HepG2 (cell line): ENCODE results near the gene ZNF22. TPM values are rescaled to one million over a fixed set of nuclear protein-coding genes. Genes with fewer than 3 reads are reported as not detected.

Source experiments
- CBX2 ChIP-seq, 2 experiments: fragments of 200-600 bp in 1 of 2; sonication (generic); formaldehyde crosslinking in 1 of 2; IDR thresholded peaks; 2 replicates each; pipeline versions ENCODE4 v1.7.0 to v1.8.1; 2018 to 2022; ENCODE audit warnings: low read depth in 2 of 2, low read length in 1 of 2, mild to moderate bottlenecking in 1 of 2, missing genetic modification reagents in 1 of 2
- ETV5 ChIP-seq: IDR thresholded peaks from 2 replicates; pipeline ENCODE4 v1.6.1; 2018; ENCODE audit warnings: missing biosample characterization, missing genetic modification reagents, inconsistent platforms, borderline replicate concordance
- FOSL2 ChIP-seq: sonication (generic); formaldehyde crosslinking; IDR thresholded peaks from 2 replicates; pipeline ENCODE4 v1.4.0; 2020; ENCODE audit warnings: missing genetic modification reagents
- HNF4A ChIP-seq: sonication (generic); formaldehyde crosslinking; IDR thresholded peaks from 2 replicates; pipeline ENCODE4 v1.4.0; 2020; ENCODE audit warnings: missing genetic modification reagents
- HOXA3 ChIP-seq: sonication (generic); formaldehyde crosslinking; IDR thresholded peaks from 2 replicates; pipeline ENCODE4 v1.5.0; 2020; ENCODE audit warnings: missing genetic modification reagents
- HOXA5 ChIP-seq: sonication (generic); formaldehyde crosslinking; IDR thresholded peaks from 2 replicates; pipeline ENCODE4 v1.4.0; 2020; ENCODE audit warnings: missing genetic modification reagents
- KLF12 ChIP-seq: sonication (generic); formaldehyde crosslinking; IDR thresholded peaks from 2 replicates; pipeline ENCODE4 v1.4.0; 2020; ENCODE audit warnings: missing genetic modification reagents, borderline replicate concordance
- LCORL ChIP-seq, 2 experiments: fragments of 450-650 bp in 1 of 2; sonication (generic) in 1 of 2; formaldehyde crosslinking in 1 of 2; IDR thresholded peaks; 2 replicates each; pipeline versions ENCODE4 v1.5.0 to v1.6.1; 2017 to 2020; ENCODE audit warnings: antibody characterized with exemption in 1 of 2, missing genetic modification reagents in 1 of 2
- MIER2 ChIP-seq: IDR thresholded peaks from 2 replicates; pipeline ENCODE4 v1.6.1; 2016; ENCODE audit warnings: missing biosample characterization, missing genetic modification reagents
- NCOR1 ChIP-seq: fragments of 200-600 bp; sonication (generic); IDR thresholded peaks from 2 replicates; pipeline ENCODE4 v1.7.0; 2017; ENCODE audit warnings: antibody characterized with exemption, low read length, borderline replicate concordance
- PBX2 ChIP-seq: IDR thresholded peaks from 2 replicates; pipeline ENCODE4 v1.6.1; 2016; ENCODE audit warnings: control low read depth
- RFXAP ChIP-seq: sonication (generic); formaldehyde crosslinking; IDR thresholded peaks from 2 replicates; pipeline ENCODE4 v1.4.0; 2020; ENCODE audit warnings: missing genetic modification reagents, borderline replicate concordance
- SAP130 ChIP-seq: IDR thresholded peaks from 2 replicates; pipeline ENCODE4 v1.6.1; 2016; ENCODE audit warnings: low read depth
- SPEN ChIP-seq: sonication (generic); formaldehyde crosslinking; IDR thresholded peaks from 2 replicates; pipeline ENCODE4 v1.5.1; 2020; ENCODE audit warnings: low read depth, mild to moderate bottlenecking, missing genetic modification reagents
- ZBTB49 ChIP-seq: sonication (generic); formaldehyde crosslinking; IDR thresholded peaks from 2 replicates; pipeline ENCODE4 v1.4.0; 2020; ENCODE audit warnings: missing genetic modification reagents, borderline replicate concordance
- ZFY ChIP-seq: sonication (generic); formaldehyde crosslinking; IDR thresholded peaks from 2 replicates; pipeline ENCODE4 v1.4.0; 2020; ENCODE audit warnings: missing genetic modification reagents
- ZHX1 ChIP-seq: sonication (generic); formaldehyde crosslinking; IDR thresholded peaks from 2 replicates; pipeline ENCODE4 v1.8.1; 2022; ENCODE audit warnings: low read depth, mild to moderate bottlenecking, missing genetic modification reagents
- ZMYM3 ChIP-seq: sonication (generic); formaldehyde crosslinking; IDR thresholded peaks from 2 replicates; pipeline ENCODE4 v1.5.1; 2020; ENCODE audit warnings: mild to moderate bottlenecking, missing genetic modification reagents
- ZMYM4 ChIP-seq: sonication (generic); formaldehyde crosslinking; IDR thresholded peaks from 2 replicates; pipeline ENCODE4 v1.8.1; 2023; ENCODE audit warnings: mild to moderate bottlenecking, missing genetic modification reagents
- ZNF234 ChIP-seq: sonication (generic); formaldehyde crosslinking; conservative IDR thresholded peaks from 2 replicates; pipeline ENCODE4 v1.5.1; 2020; ENCODE audit warnings: mild to moderate bottlenecking, missing genetic modification reagents
- ZNF253 ChIP-seq: sonication (generic); formaldehyde crosslinking; IDR thresholded peaks from 2 replicates; pipeline ENCODE4 v1.8.0; 2022; ENCODE audit warnings: mild to moderate bottlenecking, missing genetic modification reagents, borderline replicate concordance
- ZNF263 ChIP-seq: sonication (generic); formaldehyde crosslinking; IDR thresholded peaks from 2 replicates; pipeline ENCODE4 v1.4.0; 2020; ENCODE audit warnings: missing genetic modification reagents
- polyA plus RNA-seq, 8 experiments: library from polyadenylated mRNA; depleted of rRNA in 3 of 8; stranded (reverse) in 7 of 8; unstranded in 1 of 8; fragments of >200 nt; fragmentation: Illumina TruSeq in 4 of 8; extraction: Trizol in 4 of 8; gene quantifications; 2 replicates each; pipeline versions ENCODE4 v1.2.1 to v1.2.3, GENCODE V29; 2011 to 2016; ENCODE audit warnings: low read depth in 4 of 8, missing spikeins in 1 of 8, mixed read lengths in 1 of 8; ENCODE audit not compliant: insufficient read depth in 1 of 8
- total RNA-seq, 5 experiments: library from RNA; depleted of rRNA; stranded (reverse); fragments of >200 nt; fragmentation: Illumina TruSeq; extraction: Trizol; gene quantifications; 2 replicates each; pipeline ENCODE4 v1.2.3, GENCODE V29; 2016; ENCODE audit warnings: low read depth in 1 of 5

Gene ZNF22
- total and polyA plus RNA-seq, 2 of the 13 experiments (the other 11 are each of a cell fraction or from before 2014, with no cell fraction given) = 0.40 to 1.3 TPM

GRCh38 chr10:44960482-44961229 lies 40.1 kb upstream of the ZNF22 start (continued):
- TF ChIP-seq FOSL2 (CRISPR knock-in tag) (no peak), MIER2 (no peak), ZNF263 (0 out of 2 replicates have a peak, but pooled peaks have one; percentile 15), PBX2 (CRISPR knock-in tag) (0 out of 2 replicates have a peak, but pooled peaks have one; percentile 46), HOXA5 (CRISPR knock-in tag) (0 out of 2 replicates have a peak, but pooled peaks have one; percentile 58), ZMYM3 (no peak), ETV5 (CRISPR knock-in tag) (no peak), CBX2 (IDR thresholded peaks at IDR 0.05; ENCODE audit: low read depth, low read length) (no peak), CBX2 (CRISPR knock-in tag; IDR thresholded peaks at IDR 0.05; ENCODE audit: low read depth) (no peak), LCORL (IDR thresholded peaks at IDR 0.05) (no peak), LCORL (CRISPR knock-in tag; IDR thresholded peaks at IDR 0.05) (0 out of 2 replicates have a peak, but pooled peaks have one; percentile 40), SPEN (CRISPR knock-in tag) (0 out of 2 replicates have a peak, but pooled peaks have one; percentile 9), RFXAP (CRISPR knock-in tag) (0 out of 2 replicates have a peak, but pooled peaks have one; percentile 29), NCOR1 (peak; percentile 22; the same call in 1 of the 2 replicates), ZFY (CRISPR knock-in tag) (peak; percentile 11; the same call in 1 of the 2 replicates), ZHX1 (CRISPR knock-in tag) (no peak), HOXA3 (CRISPR knock-in tag) (0 out of 2 replicates have a peak, but pooled peaks have one; percentile 15), HNF4A (peak; percentile 41; the same call in 1 of the 2 replicates), SAP130 (CRISPR knock-in tag) (peak; percentile 21; the same call in 1 of the 2 replicates), ZMYM4 (CRISPR knock-in tag) (no peak), KLF12 (CRISPR knock-in tag) (0 out of 2 replicates have a peak, but pooled peaks have one; percentile 37), ZNF234 (CRISPR knock-in tag) (0 out of 2 replicates have a peak, but pooled peaks have one; percentile 13), ZNF253 (CRISPR knock-in tag) (no peak), ZBTB49 (CRISPR knock-in tag) (no peak)
